ENCODE measurements around the gene PRKAA2. TPM values are rescaled to one million over a fixed set of nuclear protein-coding genes. Genes with fewer than 3 reads are reported as not detected.

Gene PRKAA2
- polyA plus RNA-seq, 2 of the 4 experiments (the other 2 are of a cell fraction) = 3.8 to 8.8 TPM

DNA sequence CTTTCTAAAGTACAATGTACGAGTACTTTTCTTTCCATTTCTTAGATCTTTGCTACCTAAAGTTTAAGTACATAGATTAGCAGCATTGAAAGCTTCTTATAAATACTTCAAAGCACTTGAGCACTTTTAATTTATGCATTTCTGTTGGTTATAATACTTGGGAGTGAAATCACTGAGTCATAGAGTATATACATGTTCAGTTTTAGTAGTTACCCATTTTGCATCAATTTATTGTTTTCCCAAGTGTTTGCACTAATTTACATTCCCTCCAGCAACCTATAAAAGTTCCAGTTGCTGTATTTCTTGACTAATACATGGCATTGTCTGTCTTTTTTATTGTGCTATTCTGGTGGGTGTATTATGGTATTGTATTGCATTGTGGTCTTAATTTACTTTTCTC, 20.3 kb downstream of the PRKAA2 start:
- no peaks in the 10 kb centered on the region for H3K9me3 ChIP-seq
- no peak overlapping the region for H3K4me3 ChIP-seq
- H3K4me2 ChIP-seq = no peak overlapping the region
- no peak for DNase-seq (ENCODE audit: low read depth in 1 of 2, low spot score in 1 of 2)
- TF ChIP-seq, protein P1, sequence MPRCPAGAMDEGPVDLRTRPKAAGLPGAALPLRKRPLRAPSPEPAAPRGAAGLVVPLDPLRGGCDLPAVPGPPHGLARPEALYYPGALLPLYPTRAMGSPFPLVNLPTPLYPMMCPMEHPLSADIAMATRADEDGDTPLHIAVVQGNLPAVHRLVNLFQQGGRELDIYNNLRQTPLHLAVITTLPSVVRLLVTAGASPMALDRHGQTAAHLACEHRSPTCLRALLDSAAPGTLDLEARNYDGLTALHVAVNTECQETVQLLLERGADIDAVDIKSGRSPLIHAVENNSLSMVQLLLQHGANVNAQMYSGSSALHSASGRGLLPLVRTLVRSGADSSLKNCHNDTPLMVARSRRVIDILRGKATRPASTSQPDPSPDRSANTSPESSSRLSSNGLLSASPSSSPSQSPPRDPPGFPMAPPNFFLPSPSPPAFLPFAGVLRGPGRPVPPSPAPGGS (IDR thresholded peaks at IDR 0.05) = no peak
- TF ChIP-seq, protein P2, sequence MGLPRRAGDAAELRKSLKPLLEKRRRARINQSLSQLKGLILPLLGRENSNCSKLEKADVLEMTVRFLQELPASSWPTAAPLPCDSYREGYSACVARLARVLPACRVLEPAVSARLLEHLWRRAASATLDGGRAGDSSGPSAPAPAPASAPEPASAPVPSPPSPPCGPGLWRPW (IDR thresholded peaks at IDR 0.05) = no peak
- TF ChIP-seq POLR2AphosphoS2 (conservative IDR thresholded peaks at IDR 0.05; ENCODE audit: low read length) = no peak
- TF ChIP-seq CBX2 (IDR thresholded peaks at IDR 0.05; ENCODE audit: borderline replicate concordance, low read depth) = no peak
- TF ChIP-seq RAD21 (conservative IDR thresholded peaks at IDR 0.05 in 1 of 2, IDR thresholded peaks at IDR 0.05 in 1 of 2) = no peak
- no peak for TF ChIP-seq PHF8 (IDR thresholded peaks at IDR 0.05; ENCODE audit: borderline replicate concordance, low read depth)
- no peak for TF ChIP-seq ZC3H11A (IDR thresholded peaks at IDR 0.05)
- no peak for TF ChIP-seq MAZ (IDR thresholded peaks at IDR 0.05; ENCODE audit: borderline replicate concordance, low read depth, low read length)
- no peak for TF ChIP-seq ZNF302 (CRISPR knock-in tag; IDR thresholded peaks at IDR 0.05)
- WGBS (ENCODE audit: missing lambda C conversion rate) = 100% methylated on average over 1 of the region's 1 CpG
- H3K27ac ChIP-seq = no peak overlapping the region
- POLR2A ChIA-PET = no interaction called here
- no peak for ATAC-seq
- H3K4me1 ChIP-seq = no peaks in the 10 kb centered on the region
- FAIRE-seq = no peak
- CTCF ChIA-PET = no interaction called here

DNA sequence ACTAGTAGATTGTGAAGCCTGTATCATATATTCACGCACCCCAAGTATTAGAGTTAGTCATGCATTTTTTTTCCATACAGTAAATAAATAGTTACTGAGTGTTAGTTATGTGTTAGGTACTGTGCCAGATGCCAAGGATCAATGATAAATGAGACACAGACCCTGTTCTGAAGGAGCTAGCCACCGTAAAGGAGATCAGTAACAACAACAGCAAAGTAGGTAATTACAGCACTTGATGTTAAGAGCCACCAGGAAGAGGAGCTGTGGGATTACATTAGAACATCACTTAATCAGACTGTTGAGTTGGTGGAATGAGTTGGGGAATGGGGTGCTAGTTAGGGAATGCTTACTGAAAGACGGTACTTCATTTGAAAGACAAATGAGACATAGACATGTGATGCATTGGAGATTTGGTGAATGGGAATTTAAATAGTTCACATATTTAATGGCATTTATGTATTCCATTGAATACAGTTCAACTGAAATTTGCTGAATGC, 21.0 kb downstream of the PRKAA2 start:
- Histone ChIP-seq H3K4me1 (no peaks in the 10 kb centered on the region), H3K27ac (no peak overlapping the region), H3K4me2 (no peak overlapping the region), H3K4me3 (no peak overlapping the region), H3K9me3 (no peaks in the 10 kb centered on the region)
- no peak for TF ChIP-seq NPAS2 (CRISPR knock-in tag; IDR thresholded peaks at IDR 0.05; ENCODE audit: borderline replicate concordance)
- TF ChIP-seq GATA3 (IDR thresholded peaks at IDR 0.05; ENCODE audit: borderline replicate concordance) = no peak
- TF ChIP-seq ESRRA (IDR thresholded peaks at IDR 0.05; ENCODE audit: borderline replicate concordance, low read length) = no peak
- TF ChIP-seq NFE2L2 (conservative IDR thresholded peaks at IDR 0.05; ENCODE audit: low read length) = no peak
- TF ChIP-seq POLR2AphosphoS2 (conservative IDR thresholded peaks at IDR 0.05; ENCODE audit: low read length) = no peak
- no peak for TF ChIP-seq RCOR1 (IDR thresholded peaks at IDR 0.05; ENCODE audit: low read depth, low read length)
- no peak for TF ChIP-seq ZNF302 (CRISPR knock-in tag; IDR thresholded peaks at IDR 0.05)
- TF ChIP-seq SMC3 (IDR thresholded peaks at IDR 0.05) = no peak
- no peak for TF ChIP-seq CBX8 (IDR thresholded peaks at IDR 0.05)
- no peak for TF ChIP-seq ZC3H11A (IDR thresholded peaks at IDR 0.05)
- no peak for TF ChIP-seq RAD21 (conservative IDR thresholded peaks at IDR 0.05 in 1 of 2, IDR thresholded peaks at IDR 0.05 in 1 of 2)
- no peak for TF ChIP-seq MAFK (IDR thresholded peaks at IDR 0.05; ENCODE audit: partially characterized antibody)
- no peak for TF ChIP-seq TP53 (CRISPR knock-in tag; IDR thresholded peaks at IDR 0.05)
- no peak for TF ChIP-seq EP300 (IDR thresholded peaks at IDR 0.05)
- TF ChIP-seq, protein P3, sequence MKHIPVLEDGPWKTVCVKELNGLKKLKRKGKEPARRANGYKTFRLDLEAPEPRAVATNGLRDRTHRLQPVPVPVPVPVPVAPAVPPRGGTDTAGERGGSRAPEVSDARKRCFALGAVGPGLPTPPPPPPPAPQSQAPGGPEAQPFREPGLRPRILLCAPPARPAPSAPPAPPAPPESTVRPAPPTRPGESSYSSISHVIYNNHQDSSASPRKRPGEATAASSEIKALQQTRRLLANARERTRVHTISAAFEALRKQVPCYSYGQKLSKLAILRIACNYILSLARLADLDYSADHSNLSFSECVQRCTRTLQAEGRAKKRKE (CRISPR knock-in tag; IDR thresholded peaks at IDR 0.05; ENCODE audit: low read depth) = no peak
- no peak for TF ChIP-seq BHLHE40 (IDR thresholded peaks at IDR 0.05; ENCODE audit: low read depth, low read length)
- TF ChIP-seq TFCP2L1 (CRISPR knock-in tag; IDR thresholded peaks at IDR 0.05) = no peak
- TF ChIP-seq RNF2 (IDR thresholded peaks at IDR 0.05; ENCODE audit: borderline replicate concordance, low read depth) = no peak
- no peak for TF ChIP-seq JUNB (IDR thresholded peaks at IDR 0.05)
- ChIA-PET POLR2A (no interaction called here), CTCF (no interaction called here)
- FAIRE-seq (no peak), ATAC-seq (no peak), DNase-seq (ENCODE audit: low read depth in 1 of 2, low spot score in 1 of 2) (no peak)
- WGBS (ENCODE audit: missing lambda C conversion rate) = 88% methylated on average over 3 of the region's 3 CpGs
